HepG2 (cell line): ENCODE data around the gene TMED6. TPM values are rescaled to one million over a fixed set of nuclear protein-coding genes. Genes with fewer than 3 reads are reported as not detected.

ENCODE experiments used
- ATAC-seq: fragments of 200-7000 bp; cut with Tn5 transposase; 3 replicates; pipeline ENCODE4 v1.9.1; 2020; ENCODE audit warnings: mild to moderate bottlenecking, moderate library complexity
- BruUV-seq: library from RNA; stranded (reverse); fragments of 400-500 nt; replicated peaks from 2 replicates; lab custom pipeline; 2021; lab: Mats Ljungman, UMichigan
- CTCF ChIA-PET: fragments of 300-600 bp; formaldehyde crosslinking; extraction: SDS; loops from one replicate; lab custom pipeline; 2021; ENCODE audit warnings: low total read pairs, inconsistent platforms, low intra/inter-chr PET ratio; lab: Yijun Ruan, JAX
- POLR2A ChIA-PET: fragments of 350-600 bp; sonication (Branson Sonifier 250); formaldehyde crosslinking; loops from one replicate; lab custom pipeline; 2020; ENCODE audit warnings: antibody characterized with exemption, inconsistent platforms; lab: Yijun Ruan, JAX
- DNase-seq: peaks from one replicate; pipeline ENCODE4 v3.0.0-alpha.2; 2015; ENCODE audit warnings: low spot score
- FAIRE-seq: peaks from 3 replicates; lab custom pipeline; 2011; peaks lifted over from hg19 to GRCh38; lab: Jason Lieb, UNC
- H2AFZ ChIP-seq: one replicate; pipeline ENCODE4 v1.6.1; 2011; ENCODE audit warnings: low read length, inconsistent platforms
- H3K27ac ChIP-seq: fragments of 300-600 bp; 3 replicates; pipeline ENCODE4 v1.8.0; 2011; ENCODE audit warnings: mixed run types, mild to moderate bottlenecking, mixed read lengths, low read length, inconsistent platforms; ENCODE audit not compliant: insufficient read depth; ENCODE audit errors: extremely low read length
- H3K27me3 ChIP-seq, 2 experiments: fragments of 200-600 bp in 1 of 2; 2 replicates in 1 of 2; 3 replicates in 1 of 2; pipeline versions ENCODE4 v1.6.0 to v1.8.0; 2011; ENCODE audit warnings: low read length in 2 of 2, mild to moderate bottlenecking in 2 of 2, moderate library complexity in 2 of 2, inconsistent platforms in 1 of 2; ENCODE audit not compliant: insufficient read depth in 2 of 2, control insufficient read depth in 1 of 2
- H3K36me3 ChIP-seq, 2 experiments: fragments of 200-600 bp in 1 of 2; replicated peaks in 1 of 2; 2 replicates in 1 of 2; 3 replicates in 1 of 2; pipeline versions ENCODE4 v1.5.1 to v1.8.0; 2011; ENCODE audit warnings: low read length in 2 of 2, inconsistent platforms in 1 of 2; ENCODE audit not compliant: insufficient read depth in 2 of 2, control insufficient read depth in 1 of 2
- H3K4me1 ChIP-seq: 2 replicates; pipeline ENCODE4 v1.5.1; 2012; ENCODE audit warnings: low read length, inconsistent platforms; ENCODE audit not compliant: insufficient read depth
- H3K4me2 ChIP-seq: 2 replicates; pipeline ENCODE4 v1.6.0; 2011; ENCODE audit warnings: low read depth, low read length, inconsistent platforms
- H3K4me3 ChIP-seq, 3 experiments: fragments of 200-600 bp in 1 of 3; sonication (generic), shearing (Covaris generic) in 1 of 3; replicated peaks in 1 of 3; 2 replicates each; pipeline ENCODE4 v1.5.1; 2011 to 2016; ENCODE audit warnings: low read length in 3 of 3, inconsistent platforms in 2 of 3, low read depth in 2 of 3, mild to moderate bottlenecking in 2 of 3, control low read depth in 1 of 3, mixed read lengths in 1 of 3; ENCODE audit not compliant: insufficient read depth in 1 of 3
- H3K79me2 ChIP-seq: one replicate; pipeline ENCODE4 v1.6.1; 2011; ENCODE audit warnings: low read length, inconsistent platforms; ENCODE audit not compliant: insufficient read depth
- H3K9ac ChIP-seq: 2 replicates; pipeline ENCODE4 v1.6.0; 2011; ENCODE audit warnings: mild to moderate bottlenecking, low read depth, low read length, inconsistent platforms; ENCODE audit not compliant: insufficient read depth
- H3K9me3 ChIP-seq: 2 replicates; pipeline ENCODE4 v1.5.1; 2012; ENCODE audit warnings: mild to moderate bottlenecking, low read length
- H4K20me1 ChIP-seq: 2 replicates; pipeline ENCODE4 v1.6.0; 2011; ENCODE audit warnings: inconsistent platforms, mild to moderate bottlenecking, low read length, moderate library complexity; ENCODE audit not compliant: insufficient read depth
- ARNT ChIP-seq: fragments of 450-650 bp; IDR thresholded peaks from 2 replicates; pipeline ENCODE4 v1.6.1; 2017
- HCFC1 ChIP-seq: fragments of 150-350 bp; IDR thresholded peaks from 2 replicates; pipeline ENCODE4 v1.6.1; 2014; ENCODE audit warnings: low read depth, low read length
- JDP2 ChIP-seq: sonication (generic); formaldehyde crosslinking; IDR thresholded peaks from 2 replicates; pipeline ENCODE4 v1.8.1; 2022; ENCODE audit warnings: missing genetic modification reagents, borderline replicate concordance
- KLF11 ChIP-seq: IDR thresholded peaks from 2 replicates; pipeline ENCODE4 v1.6.1; 2016; ENCODE audit warnings: missing compliant biosample characterization
- KLF13 ChIP-seq: sonication (generic); formaldehyde crosslinking; IDR thresholded peaks from 2 replicates; pipeline ENCODE4 v1.4.0; 2020; ENCODE audit warnings: mild to moderate bottlenecking, missing genetic modification reagents
- KLF15 ChIP-seq: sonication (generic); formaldehyde crosslinking; IDR thresholded peaks from 2 replicates; pipeline ENCODE4 v1.8.1; 2023; ENCODE audit warnings: borderline replicate concordance, mild to moderate bottlenecking, inconsistent platforms, missing genetic modification reagents, mixed read lengths
- KMT2A ChIP-seq: sonication (generic); formaldehyde crosslinking; IDR thresholded peaks from 2 replicates; pipeline ENCODE4 v1.4.0; 2020; ENCODE audit warnings: missing genetic modification reagents
- POLR2AphosphoS5 ChIP-seq: IDR thresholded peaks from 2 replicates; pipeline ENCODE4 v1.6.1; 2012; ENCODE audit warnings: low read depth, low read length
- RBAK ChIP-seq: sonication (generic); formaldehyde crosslinking; IDR thresholded peaks from 2 replicates; pipeline ENCODE4 v1.5.1; 2020; ENCODE audit warnings: mild to moderate bottlenecking, missing genetic modification reagents
- RBFOX2 ChIP-seq: fragments of 200-400 bp; formaldehyde crosslinking; IDR thresholded peaks from 2 replicates; pipeline ENCODE4 v1.6.1; 2017; ENCODE audit warnings: low read depth, mild to moderate bottlenecking, low read length
- SALL1 ChIP-seq: sonication (generic); formaldehyde crosslinking; IDR thresholded peaks from 2 replicates; pipeline ENCODE4 v1.8.0; 2022; ENCODE audit warnings: mild to moderate bottlenecking, missing genetic modification reagents
- SP4 ChIP-seq: sonication (generic); formaldehyde crosslinking; IDR thresholded peaks from 2 replicates; pipeline ENCODE4 v1.8.1; 2023; ENCODE audit warnings: mild to moderate bottlenecking, missing genetic modification reagents
- THAP11 ChIP-seq: IDR thresholded peaks from 2 replicates; pipeline ENCODE4 v1.6.1; 2016; ENCODE audit warnings: missing biosample characterization, missing genetic modification reagents
- ZNF143 ChIP-seq: sonication (generic); formaldehyde crosslinking; IDR thresholded peaks from 2 replicates; pipeline ENCODE4 v1.4.0; 2020; ENCODE audit warnings: missing genetic modification reagents
- ZNF292 ChIP-seq: sonication (generic); formaldehyde crosslinking; IDR thresholded peaks from 2 replicates; pipeline ENCODE4 v1.8.1; 2022; ENCODE audit warnings: mild to moderate bottlenecking, low read depth, missing genetic modification reagents, borderline replicate concordance
- ZNF343 ChIP-seq: sonication (generic); formaldehyde crosslinking; IDR thresholded peaks from 2 replicates; pipeline ENCODE4 v1.4.0; 2020; ENCODE audit warnings: mild to moderate bottlenecking, missing genetic modification reagents
- ZNF550 ChIP-seq: sonication (generic); formaldehyde crosslinking; IDR thresholded peaks from 2 replicates; pipeline ENCODE4 v1.4.0; 2020; ENCODE audit warnings: mild to moderate bottlenecking, missing genetic modification reagents, borderline replicate concordance
- ZNF672 ChIP-seq: sonication (generic); formaldehyde crosslinking; IDR thresholded peaks from 2 replicates; pipeline ENCODE4 v1.8.1; 2022; ENCODE audit warnings: missing genetic modification reagents
- WGBS: methylation state at CpG from one replicate; pipeline ENCODE4 v1.1.6; 2017; ENCODE audit warnings: low lambda C conversion rate; 5-methylcytosine and 5-hydroxymethylcytosine counted together
- in situ Hi-C: cut with HindIII; loops from 2 replicates; pipeline ENCODE4 v1.10.0; 2017; ENCODE audit warnings: low pct_unique_long_range_greater_than_20kb; ENCODE audit not compliant: extremely low pct_ligation_motif_present
- intact Hi-C: fragments of 100-400 bp; cut with micrococcal nuclease; formaldehyde crosslinking; loops from one replicate; pipeline ENCODE4 v1.10.0; 2022; ENCODE audit not compliant: unreplicated experiment
- polyA plus RNA-seq, 8 experiments: library from polyadenylated mRNA; depleted of rRNA in 3 of 8; stranded (reverse) in 7 of 8; unstranded in 1 of 8; fragments of >200 nt; fragmentation: Illumina TruSeq in 4 of 8; extraction: Trizol in 4 of 8; gene quantifications; 2 replicates each; pipeline versions ENCODE4 v1.2.1 to v1.2.3, GENCODE V29; 2011 to 2016; ENCODE audit warnings: low read depth in 4 of 8, missing spikeins in 1 of 8, mixed read lengths in 1 of 8; ENCODE audit not compliant: insufficient read depth in 1 of 8
- total RNA-seq, 5 experiments: library from RNA; depleted of rRNA; stranded (reverse); fragments of >200 nt; fragmentation: Illumina TruSeq; extraction: Trizol; gene quantifications; 2 replicates each; pipeline ENCODE4 v1.2.3, GENCODE V29; 2016; ENCODE audit warnings: low read depth in 1 of 5
- TF ChIP-seq, protein P1 (sequence below): sonication (generic); formaldehyde crosslinking; IDR thresholded peaks from 2 replicates; pipeline ENCODE4 v1.5.0; 2020; ENCODE audit warnings: mild to moderate bottlenecking, missing genetic modification reagents
- TF ChIP-seq, protein P2 (sequence below): IDR thresholded peaks from 2 replicates; pipeline ENCODE4 v1.6.1; 2016; ENCODE audit warnings: missing compliant biosample characterization, missing genetic modification reagents, borderline replicate concordance
- TF ChIP-seq, protein P3 (sequence below): IDR thresholded peaks from 2 replicates; pipeline ENCODE4 v1.6.1; 2016

Gene TMED6
- total and polyA plus RNA-seq, 2 of the 13 experiments (the other 11 are each of a cell fraction or from before 2014, with no cell fraction given): 9.8 to 14.4 TPM

DNA sequence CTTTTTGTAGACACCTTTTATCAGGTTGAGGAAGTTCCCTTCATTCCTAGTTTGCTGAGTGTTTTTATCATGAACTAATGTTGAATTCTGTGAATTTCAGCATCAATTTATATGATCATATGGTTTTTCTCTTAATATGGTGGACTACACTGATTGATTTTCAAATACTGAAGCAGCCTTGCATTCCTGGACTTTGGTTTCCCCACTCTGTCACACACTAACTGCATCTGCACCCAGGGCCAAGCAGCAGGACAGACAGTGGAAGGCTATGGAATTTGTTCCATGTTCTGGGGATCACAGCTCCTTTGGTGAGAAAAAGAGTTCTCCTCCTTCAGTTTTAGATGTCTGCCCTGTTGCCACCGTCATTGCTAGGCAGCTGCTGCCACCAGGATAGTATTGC lies 26.4 kb upstream of the TMED6 start:
- BruUV-seq: no TSS peak
- Histone ChIP-seq H3K27me3 (no peaks in the 10 kb centered on the region; a peak in 1 of 5 replicates), H3K36me3 (peaks cover 11 to 42% of the 10 kb centered on the region in 2 experiments), H3K27ac (peak overlapping the region; percentile 52), H2AFZ (no peak overlapping the region), H3K9ac (peak overlapping the region; percentile 12; the same call in 1 of the 2 replicates), H3K4me3 (no peak overlapping the region), H3K4me1 (peaks cover 66% of the 10 kb centered on the region), H4K20me1 (no peaks in the 10 kb centered on the region), H3K9me3 (no peaks in the 10 kb centered on the region), H3K4me2 (no peak overlapping the region), H3K79me2 (peaks cover 21% of the 10 kb centered on the region)
- ATAC-seq (peak; percentile 86), DNase-seq (peak; percentile 52), FAIRE-seq (peak; percentile 53)
- ChIA-PET CTCF (no interaction called here), POLR2A (interaction anchor here (0.6 to 2.4 kb wide), 4 partner anchors 18 to 39 kb away, joined by 3 to 14 read pairs (median 4); no protein-coding TSS in a partner anchor)
- intact Hi-C loops: no loop called here
- WGBS: 16% methylated on average over 1 of the region's 1 CpG
- in situ Hi-C loops: no loop called here
- TF ChIP-seq JDP2 (CRISPR knock-in tag) (no peak), KLF13 (no peak), KMT2A (peak; percentile 59; the same call in 1 of the 2 replicates), RBAK (no peak), POLR2AphosphoS5 (no peak), THAP11 (CRISPR knock-in tag) (no peak), RBFOX2 (peak; percentile 36; the same call in 1 of the 2 replicates), ZNF343 (CRISPR knock-in tag) (no peak), SALL1 (CRISPR knock-in tag) (peak; percentile 36; the same call in 1 of the 2 replicates), KLF15 (CRISPR knock-in tag) (no peak), ZNF550 (CRISPR knock-in tag) (no peak), KLF11 (no peak), HCFC1 (no peak), ZNF672 (CRISPR knock-in tag) (no peak), ZNF292 (peak; percentile 53; the same call in 1 of the 2 replicates), SP4 (CRISPR knock-in tag) (no peak), ARNT (no peak), ZNF143 (no peak)
- TF ChIP-seq, protein P1, sequence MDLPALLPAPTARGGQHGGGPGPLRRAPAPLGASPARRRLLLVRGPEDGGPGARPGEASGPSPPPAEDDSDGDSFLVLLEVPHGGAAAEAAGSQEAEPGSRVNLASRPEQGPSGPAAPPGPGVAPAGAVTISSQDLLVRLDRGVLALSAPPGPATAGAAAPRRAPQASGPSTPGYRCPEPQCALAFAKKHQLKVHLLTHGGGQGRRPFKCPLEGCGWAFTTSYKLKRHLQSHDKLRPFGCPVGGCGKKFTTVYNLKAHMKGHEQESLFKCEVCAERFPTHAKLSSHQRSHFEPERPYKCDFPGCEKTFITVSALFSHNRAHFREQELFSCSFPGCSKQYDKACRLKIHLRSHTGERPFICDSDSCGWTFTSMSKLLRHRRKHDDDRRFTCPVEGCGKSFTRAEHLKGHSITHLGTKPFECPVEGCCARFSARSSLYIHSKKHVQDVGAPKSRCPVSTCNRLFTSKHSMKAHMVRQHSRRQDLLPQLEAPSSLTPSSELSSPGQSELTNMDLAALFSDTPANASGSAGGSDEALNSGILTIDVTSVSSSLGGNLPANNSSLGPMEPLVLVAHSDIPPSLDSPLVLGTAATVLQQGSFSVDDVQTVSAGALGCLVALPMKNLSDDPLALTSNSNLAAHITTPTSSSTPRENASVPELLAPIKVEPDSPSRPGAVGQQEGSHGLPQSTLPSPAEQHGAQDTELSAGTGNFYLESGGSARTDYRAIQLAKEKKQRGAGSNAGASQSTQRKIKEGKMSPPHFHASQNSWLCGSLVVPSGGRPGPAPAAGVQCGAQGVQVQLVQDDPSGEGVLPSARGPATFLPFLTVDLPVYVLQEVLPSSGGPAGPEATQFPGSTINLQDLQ (CRISPR knock-in tag): no peak
- TF ChIP-seq, protein P2, sequence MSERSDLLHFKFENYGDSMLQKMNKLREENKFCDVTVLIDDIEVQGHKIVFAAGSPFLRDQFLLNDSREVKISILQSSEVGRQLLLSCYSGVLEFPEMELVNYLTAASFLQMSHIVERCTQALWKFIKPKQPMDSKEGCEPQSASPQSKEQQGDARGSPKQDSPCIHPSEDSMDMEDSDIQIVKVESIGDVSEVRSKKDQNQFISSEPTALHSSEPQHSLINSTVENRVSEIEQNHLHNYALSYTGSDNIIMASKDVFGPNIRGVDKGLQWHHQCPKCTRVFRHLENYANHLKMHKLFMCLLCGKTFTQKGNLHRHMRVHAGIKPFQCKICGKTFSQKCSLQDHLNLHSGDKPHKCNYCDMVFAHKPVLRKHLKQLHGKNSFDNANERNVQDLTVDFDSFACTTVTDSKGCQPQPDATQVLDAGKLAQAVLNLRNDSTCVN (CRISPR knock-in tag): no peak
- TF ChIP-seq, protein P3, sequence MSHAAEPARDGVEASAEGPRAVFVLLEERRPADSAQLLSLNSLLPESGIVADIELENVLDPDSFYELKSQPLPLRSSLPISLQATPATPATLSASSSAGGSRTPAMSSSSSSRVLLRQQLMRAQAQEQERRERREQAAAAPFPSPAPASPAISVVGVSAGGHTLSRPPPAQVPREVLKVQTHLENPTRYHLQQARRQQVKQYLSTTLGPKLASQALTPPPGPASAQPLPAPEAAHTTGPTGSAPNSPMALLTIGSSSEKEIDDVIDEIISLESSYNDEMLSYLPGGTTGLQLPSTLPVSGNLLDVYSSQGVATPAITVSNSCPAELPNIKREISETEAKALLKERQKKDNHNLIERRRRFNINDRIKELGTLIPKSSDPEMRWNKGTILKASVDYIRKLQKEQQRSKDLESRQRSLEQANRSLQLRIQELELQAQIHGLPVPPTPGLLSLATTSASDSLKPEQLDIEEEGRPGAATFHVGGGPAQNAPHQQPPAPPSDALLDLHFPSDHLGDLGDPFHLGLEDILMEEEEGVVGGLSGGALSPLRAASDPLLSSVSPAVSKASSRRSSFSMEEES: no peak
